Neuronal stem cell (in vitro differentiated cells): ENCODE data around the gene CD37.

ENCODE experiments used
- DNase-seq: peaks from one replicate; pipeline ENCODE4 v3.0.0-alpha.2; 2013; ENCODE audit warnings: low spot score
- H2AFZ ChIP-seq: one replicate; pipeline ENCODE4 v1.6.1; 2013; ENCODE audit warnings: mild to moderate bottlenecking, low read length, inconsistent platforms
- H2AK5ac ChIP-seq: 2 replicates; pipeline ENCODE4 v1.6.1; 2013; ENCODE audit warnings: low read depth, mild to moderate bottlenecking, inconsistent platforms, low read length, moderate library complexity, mixed read lengths
- H2BK120ac ChIP-seq: 2 replicates; pipeline ENCODE4 v1.6.1; 2013; ENCODE audit warnings: low read depth, mild to moderate bottlenecking, inconsistent platforms, low read length, moderate library complexity, mixed read lengths
- H2BK12ac ChIP-seq: one replicate; pipeline ENCODE4 v1.6.1; 2013; ENCODE audit warnings: low read length, inconsistent platforms
- H2BK15ac ChIP-seq: 2 replicates; pipeline ENCODE4 v1.6.1; 2013; ENCODE audit warnings: mild to moderate bottlenecking, low read length, inconsistent platforms, mixed read lengths
- H2BK5ac ChIP-seq: one replicate; pipeline ENCODE4 v1.6.1; 2013; ENCODE audit warnings: inconsistent platforms, mild to moderate bottlenecking, low read length, moderate library complexity
- H3K14ac ChIP-seq: one replicate; pipeline ENCODE4 v1.6.1; 2013; ENCODE audit warnings: low read length, inconsistent platforms
- H3K18ac ChIP-seq: 2 replicates; pipeline ENCODE4 v1.6.1; 2013; ENCODE audit warnings: low read length, inconsistent platforms
- H3K23ac ChIP-seq: 2 replicates; pipeline ENCODE4 v1.6.1; 2013; ENCODE audit warnings: low read depth, mild to moderate bottlenecking, mixed read lengths, low read length, inconsistent platforms; ENCODE audit not compliant: poor library complexity
- H3K27ac ChIP-seq: replicated peaks from 3 replicates; pipeline ENCODE4 v1.5.1; 2013; ENCODE audit warnings: low read length, inconsistent platforms
- H3K27me3 ChIP-seq, 3 experiments: 2 replicates each; pipeline ENCODE4 v1.6.1; 2013; ENCODE audit warnings: low read length in 3 of 3, mild to moderate bottlenecking in 2 of 3, inconsistent platforms in 1 of 3, low read depth in 1 of 3, mixed read lengths in 1 of 3, moderate library complexity in 1 of 3; ENCODE audit not compliant: control insufficient read depth in 3 of 3, insufficient read depth in 3 of 3
- H3K36me3 ChIP-seq, 2 donors: replicated peaks in 1 of 2; 2 replicates each; pipeline ENCODE4 v1.6.1; 2013; ENCODE audit warnings: low read length in 2 of 2; ENCODE audit not compliant: control insufficient read depth in 2 of 2, insufficient read depth in 2 of 2
- H3K4ac ChIP-seq: 2 replicates; pipeline ENCODE4 v1.6.1; 2013; ENCODE audit warnings: inconsistent platforms, mild to moderate bottlenecking, low read length, moderate library complexity
- H3K4me1 ChIP-seq, 2 donors: 1 replicate in 1 of 2; 2 replicates in 1 of 2; pipeline ENCODE4 v1.6.1; 2013; ENCODE audit warnings: low read length in 2 of 2, low read depth in 1 of 2; ENCODE audit not compliant: control insufficient read depth in 2 of 2, insufficient read depth in 1 of 2
- H3K4me2 ChIP-seq: one replicate; pipeline ENCODE4 v1.6.1; 2013; ENCODE audit warnings: mild to moderate bottlenecking, low read length, inconsistent platforms; ENCODE audit not compliant: insufficient read depth, poor library complexity, severe bottlenecking
- H3K4me3 ChIP-seq, 2 donors: 2 replicates each; pipeline ENCODE4 v1.5.1; 2013; ENCODE audit warnings: low read length in 2 of 2, mild to moderate bottlenecking in 2 of 2, inconsistent platforms in 1 of 2, moderate library complexity in 1 of 2
- H3K79me1 ChIP-seq: one replicate; pipeline ENCODE4 v1.6.1; 2013; ENCODE audit warnings: low read depth, mild to moderate bottlenecking, inconsistent platforms, low read length, moderate library complexity
- H3K9ac ChIP-seq: one replicate; pipeline ENCODE4 v1.6.1; 2013; ENCODE audit warnings: mild to moderate bottlenecking, low read depth, low read length, inconsistent platforms; ENCODE audit not compliant: poor library complexity
- H3K9me3 ChIP-seq, 2 donors: replicated peaks in 1 of 2; 2 replicates each; pipeline versions ENCODE3 to v1.6.1; 2013; ENCODE audit warnings: low read length in 2 of 2, mild to moderate bottlenecking in 2 of 2, inconsistent platforms in 1 of 2, low read depth in 1 of 2, mixed read lengths in 1 of 2, moderate library complexity in 1 of 2; ENCODE audit not compliant: control insufficient read depth in 2 of 2, insufficient read depth in 1 of 2
- H4K8ac ChIP-seq: one replicate; pipeline ENCODE4 v1.6.1; 2013; ENCODE audit warnings: low read depth, mild to moderate bottlenecking, inconsistent platforms, low read length, moderate library complexity
- H4K91ac ChIP-seq: one replicate; pipeline ENCODE4 v1.6.1; 2013; ENCODE audit warnings: low read length, low read depth, mild to moderate bottlenecking, inconsistent platforms; ENCODE audit not compliant: poor library complexity
- WGBS, 2 donors: extraction: QIAGEN DNeasy Blood & Tissue Kit; methylation state at CpG; one replicate each; pipeline ENCODE4 v1.1.7; 2013; ENCODE audit warnings: missing lambda C conversion rate in 2 of 2, mixed read lengths in 1 of 2; ENCODE audit not compliant: insufficient read length in 2 of 2, insufficient replicate concordance in 1 of 2; ENCODE audit errors: extremely low coverage in 2 of 2; 5-methylcytosine and 5-hydroxymethylcytosine counted together

The CD37 gene

DNA sequence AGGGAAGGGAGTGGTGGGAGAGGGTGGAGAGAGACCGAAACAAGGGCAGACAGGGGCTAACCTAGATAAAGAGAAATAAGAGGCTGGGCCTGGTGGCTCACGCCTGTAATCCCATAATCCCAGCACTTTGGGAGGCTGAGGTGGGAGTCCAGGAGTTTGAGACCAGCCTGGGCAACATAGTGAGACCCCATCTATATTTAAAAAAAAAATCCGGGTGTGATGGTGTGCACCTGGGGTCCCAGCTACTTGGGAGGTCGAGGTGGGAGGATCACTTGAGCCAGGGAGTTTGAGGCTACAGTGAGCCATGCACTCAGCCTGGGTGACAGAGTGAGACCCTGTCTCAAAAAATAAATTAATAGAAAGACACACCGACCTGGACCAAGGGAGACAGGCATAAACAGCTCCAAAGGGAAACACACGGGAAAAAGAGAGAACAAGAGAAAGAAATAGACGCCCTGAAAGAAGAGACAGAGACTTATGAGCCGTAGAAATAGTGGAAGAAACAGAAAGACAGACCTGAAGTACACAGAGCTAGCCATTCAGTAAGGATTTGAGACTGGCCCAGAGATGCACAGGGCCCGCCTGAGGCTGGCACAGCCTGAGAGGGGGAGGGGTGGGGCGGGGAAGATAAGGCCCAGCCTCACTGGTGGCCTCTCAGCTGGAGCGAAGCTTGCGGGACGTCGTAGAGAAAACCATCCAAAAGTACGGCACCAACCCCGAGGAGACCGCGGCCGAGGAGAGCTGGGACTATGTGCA is 2.2 kb downstream of the CD37 start:
- Histone ChIP-seq H3K4me3 (no peak overlapping the region), H3K23ac (peak overlapping the region; percentile 85), H2BK15ac (no peak overlapping the region), H3K4ac (no peak overlapping the region), H2BK120ac (no peak overlapping the region), H2BK12ac (no peak overlapping the region), H2BK5ac (peak overlapping the region; percentile 53), H3K27ac (no peak overlapping the region), H2AFZ (no peak overlapping the region), H3K14ac (peak overlapping the region; percentile 38), H3K27me3 (peaks cover 0 to 3% (median 0%) of the 10 kb centered on the region in 3 experiments), H3K79me1 (peaks cover 6% of the 10 kb centered on the region), H3K18ac (peak overlapping the region; percentile 12), H3K9ac (no peak overlapping the region), H2AK5ac (peak overlapping the region; percentile 81), H3K9me3 (no peaks in the 10 kb centered on the region), H3K36me3 (peaks cover 28 to 91% of the 10 kb centered on the region in 2 donors), H4K8ac (no peak overlapping the region), H3K4me1 (peaks cover 0 to 14% of the 10 kb centered on the region in 2 donors), H4K91ac (no peak overlapping the region), H3K4me2 (peak overlapping the region; percentile 66)
- no peak for DNase-seq
- no CpG with 5 or more reads among the region's 19 CpGs for WGBS, 2 donors

DNA sequence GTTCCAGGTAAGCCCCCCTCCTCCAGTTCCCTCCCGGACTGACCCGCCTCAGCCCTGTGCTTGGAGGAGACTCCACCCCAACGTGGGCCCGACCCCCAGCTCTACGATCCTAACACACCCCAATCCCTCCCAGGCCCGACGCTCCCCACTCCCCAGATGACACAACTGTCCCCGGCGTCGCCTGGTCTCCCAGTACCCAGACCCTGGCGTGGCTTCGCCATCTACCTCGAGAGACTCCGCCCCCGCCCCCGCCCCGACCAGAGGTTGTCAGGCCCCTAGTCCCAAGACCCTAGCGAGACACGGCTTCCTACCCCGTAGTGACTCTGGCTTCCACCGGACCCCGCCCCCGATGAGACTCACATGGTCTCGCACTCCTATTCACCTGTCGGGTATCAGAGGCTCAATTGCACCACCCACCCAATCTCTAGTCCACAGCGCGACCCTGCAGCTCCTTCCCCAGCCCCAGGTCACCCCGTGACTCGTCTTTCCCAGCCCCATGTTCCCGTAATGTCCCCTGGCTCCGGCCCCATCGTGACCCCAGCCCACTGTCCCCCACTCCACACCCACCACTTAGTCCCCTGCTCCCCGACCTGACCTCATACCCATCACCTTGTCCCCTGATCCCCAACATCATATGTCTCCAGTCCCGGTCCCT is 2.9 kb downstream of the CD37 start:
- H3K4me3 ChIP-seq = peak overlapping the region in 1 of 2 donors; percentile 29
- peak overlapping the region; percentile 71 for H3K14ac ChIP-seq
- H3K27ac ChIP-seq = no peak overlapping the region
- peak overlapping the region; percentile 66 for H3K4me2 ChIP-seq
- H3K27me3 ChIP-seq = peaks cover 0 to 3% (median 0%) of the 10 kb centered on the region in 3 experiments
- peak overlapping the region; percentile 98 for H4K8ac ChIP-seq
- peaks cover 7% of the 10 kb centered on the region for H3K79me1 ChIP-seq
- no peak overlapping the region for H2BK12ac ChIP-seq
- peak overlapping the region; percentile 88 for H2AK5ac ChIP-seq
- no peak for DNase-seq
- no CpG with 5 or more reads among the region's 34 CpGs for WGBS, 2 donors
- no peak overlapping the region for H3K4ac ChIP-seq
- peak overlapping the region; percentile 12 for H3K18ac ChIP-seq
- no peak overlapping the region for H2AFZ ChIP-seq
- H2BK5ac ChIP-seq = no peak overlapping the region
- H3K9me3 ChIP-seq = no peaks in the 10 kb centered on the region
- H3K4me1 ChIP-seq = peaks cover 0 to 14% of the 10 kb centered on the region in 2 donors
- H2BK15ac ChIP-seq = no peak overlapping the region
- no peak overlapping the region for H4K91ac ChIP-seq
- peaks cover 34 to 96% of the 10 kb centered on the region in 2 donors for H3K36me3 ChIP-seq
- H3K23ac ChIP-seq = peak overlapping the region; percentile 99
- no peak overlapping the region for H2BK120ac ChIP-seq
- H3K9ac ChIP-seq = peak overlapping the region; percentile 70

GRCh38 chr19:49338691-49339300 is 3.6 kb downstream of the CD37 start:
- Histone ChIP-seq H2BK120ac (no peak overlapping the region), H3K4me2 (peak overlapping the region; percentile 66), H3K27me3 (peaks cover 0 to 3% (median 0%) of the 10 kb centered on the region in 3 experiments), H2BK5ac (no peak overlapping the region), H2BK12ac (no peak overlapping the region), H3K36me3 (peaks cover 36 to 96% of the 10 kb centered on the region in 2 donors), H3K27ac (peak overlapping the region; percentile 59), H2BK15ac (no peak overlapping the region), H3K9me3 (no peaks in the 10 kb centered on the region), H3K18ac (peak overlapping the region; percentile 84), H3K9ac (peak overlapping the region; percentile 70), H3K79me1 (peaks cover 9% of the 10 kb centered on the region), H3K14ac (peak overlapping the region; percentile 71), H3K4ac (no peak overlapping the region), H3K23ac (peak overlapping the region; percentile 99), H4K91ac (no peak overlapping the region), H3K4me3 (peak overlapping the region in 1 of 2 donors; percentile 29), H2AFZ (no peak overlapping the region), H4K8ac (peak overlapping the region; percentile 98), H3K4me1 (peaks cover 0 to 14% of the 10 kb centered on the region in 2 donors), H2AK5ac (peak overlapping the region; percentile 88)
- peak; percentile 75 for DNase-seq
- no CpG with 5 or more reads among the region's 30 CpGs for WGBS, 2 donors
